GM23338 (cell line): ENCODE measurements around the gene PDE7B. TPM values are rescaled to one million over a fixed set of nuclear protein-coding genes. Genes with fewer than 3 reads are reported as not detected.

Source experiments
- ATAC-seq: fragments of 200-7000 bp; cut with Tn5 transposase; 3 replicates; pipeline ENCODE4 v1.9.1; 2020
- DNase-seq: peaks from one replicate; pipeline ENCODE4 v3.0.0-alpha.2; 2015; ENCODE audit warnings: low spot score
- H2AFZ ChIP-seq: fragments of 200-600 bp; sonication (generic); 2 replicates; pipeline ENCODE4 v1.8.0; 2016; ENCODE audit warnings: antibody characterized with exemption, mild to moderate bottlenecking, moderate library complexity
- H3F3A ChIP-seq: fragments of 200-600 bp; sonication (generic); replicated peaks from 2 replicates; pipeline ENCODE4 v1.8.0; 2017; ENCODE audit warnings: antibody characterized with exemption, mixed run types, low read depth
- H3K27ac ChIP-seq: fragments of 200-600 bp; sonication (generic); 2 replicates; pipeline ENCODE4 v1.6.1; 2016; ENCODE audit warnings: low read depth
- H3K27me3 ChIP-seq: fragments of 200-600 bp; sonication (generic); 2 replicates; pipeline ENCODE4 v1.8.0; 2016; ENCODE audit warnings: mild to moderate bottlenecking, mixed run types, moderate library complexity; ENCODE audit not compliant: insufficient read depth
- H3K36me3 ChIP-seq: fragments of 200-600 bp; sonication (generic); 2 replicates; pipeline ENCODE4 v1.8.0; 2016; ENCODE audit warnings: mild to moderate bottlenecking; ENCODE audit not compliant: insufficient read depth
- H3K4me1 ChIP-seq: fragments of 200-600 bp; sonication (generic); 2 replicates; pipeline ENCODE4 v1.8.0; 2016; ENCODE audit warnings: mild to moderate bottlenecking, moderate library complexity; ENCODE audit not compliant: insufficient read depth
- H3K4me2 ChIP-seq: fragments of 200-600 bp; sonication (generic); 2 replicates; pipeline ENCODE4 v1.7.1; 2017; ENCODE audit warnings: mixed run types
- H3K4me3 ChIP-seq: fragments of 200-600 bp; sonication (generic); 2 replicates; pipeline ENCODE4 v1.6.1; 2016; ENCODE audit warnings: mixed run types
- H3K79me2 ChIP-seq: fragments of 200-600 bp; sonication (generic); replicated peaks from 2 replicates; pipeline ENCODE4 v1.8.0; 2017; ENCODE audit warnings: mild to moderate bottlenecking; ENCODE audit not compliant: insufficient read depth
- H3K9me2 ChIP-seq: fragments of 200-600 bp; sonication (generic); 2 replicates; pipeline ENCODE4 v1.8.0; 2017; ENCODE audit not compliant: insufficient read depth
- H4K20me1 ChIP-seq: fragments of 200-600 bp; sonication (generic); replicated peaks from 2 replicates; pipeline ENCODE4 v1.8.0; 2017; ENCODE audit warnings: mild to moderate bottlenecking; ENCODE audit not compliant: insufficient read depth
- H3K27ac Mint-ChIP-seq: 2 replicates; pipeline ENCODE4 v1.8.0; 2020; ENCODE audit warnings: inconsistent platforms, mild to moderate bottlenecking, moderate library complexity, mixed read lengths
- H3K27me3 Mint-ChIP-seq: 3 replicates; pipeline ENCODE4 v1.8.0; 2022; ENCODE audit warnings: low read depth, mild to moderate bottlenecking, moderate library complexity, mixed read lengths, inconsistent platforms; ENCODE audit not compliant: insufficient read depth, poor library complexity
- H3K36me3 Mint-ChIP-seq: 3 replicates; pipeline ENCODE4 v1.8.0; 2021; ENCODE audit warnings: low read depth, mild to moderate bottlenecking, inconsistent platforms, moderate library complexity, mixed read lengths
- H3K4me1 Mint-ChIP-seq: 3 replicates; pipeline ENCODE4 v1.8.0; 2020; ENCODE audit warnings: mild to moderate bottlenecking, inconsistent platforms, mixed read lengths
- H3K4me3 Mint-ChIP-seq: 3 replicates; pipeline ENCODE4 v1.8.0; 2021; ENCODE audit warnings: moderate library complexity, mild to moderate bottlenecking, inconsistent platforms, mixed read lengths
- H3K9me3 Mint-ChIP-seq: 3 replicates; pipeline ENCODE4 v1.8.0; 2020; ENCODE audit warnings: moderate library complexity, mild to moderate bottlenecking, inconsistent platforms, mixed read lengths
- CREB1 ChIP-seq: fragments of 250-450 bp; sonication (Bioruptor Pico); IDR thresholded peaks from 2 replicates; pipeline ENCODE4 v1.5.0; 2020; ENCODE audit warnings: low read depth, mild to moderate bottlenecking, moderate library complexity
- EZH2 ChIP-seq: fragments of 200-600 bp; sonication (generic); IDR thresholded peaks from one replicate; pipeline ENCODE4 v1.8.0; 2017; ENCODE audit warnings: antibody characterized with exemption, mild to moderate bottlenecking, low read depth; ENCODE audit not compliant: unreplicated experiment
- EZH2phosphoT487 ChIP-seq: fragments of 200-600 bp; sonication (generic); IDR thresholded peaks from one replicate; pipeline ENCODE4 v1.8.1; 2018; ENCODE audit warnings: antibody characterized with exemption; ENCODE audit not compliant: unreplicated experiment
- JUNB ChIP-seq: IDR thresholded peaks from one replicate; pipeline ENCODE4 v1.6.1; 2016; ENCODE audit warnings: antibody characterized with exemption; ENCODE audit not compliant: unreplicated experiment
- NANOG ChIP-seq: IDR thresholded peaks from 2 replicates; pipeline ENCODE4 v1.6.1; 2016; ENCODE audit warnings: antibody characterized with exemption, borderline replicate concordance
- POLR2AphosphoS5 ChIP-seq: IDR thresholded peaks from 2 replicates; pipeline ENCODE4 v1.6.1; 2016; ENCODE audit warnings: antibody characterized with exemption, low read depth
- REST ChIP-seq: IDR thresholded peaks from one replicate; pipeline ENCODE4 v1.6.1; 2018; ENCODE audit warnings: antibody characterized with exemption; ENCODE audit not compliant: unreplicated experiment
- STAT1 ChIP-seq: IDR thresholded peaks from one replicate; pipeline ENCODE4 v1.6.1; 2016; ENCODE audit warnings: antibody characterized with exemption; ENCODE audit not compliant: unreplicated experiment
- ZNF114 ChIP-seq: fragments of 250-450 bp; sonication (Bioruptor Pico); IDR thresholded peaks from 2 replicates; pipeline ENCODE4 v1.5.0; 2020; ENCODE audit warnings: mild to moderate bottlenecking, moderate library complexity
- ZNF331 ChIP-seq: fragments of 250-450 bp; sonication (Bioruptor Pico); IDR thresholded peaks from 2 replicates; pipeline ENCODE4 v1.5.0; 2020; ENCODE audit warnings: low read depth, mild to moderate bottlenecking, moderate library complexity
- ZNF462 ChIP-seq: fragments of 250-450 bp; sonication (Bioruptor Pico); IDR thresholded peaks from 2 replicates; pipeline ENCODE4 v1.5.0; 2020; ENCODE audit warnings: mild to moderate bottlenecking, moderate library complexity
- polyA plus RNA-seq: library from polyadenylated mRNA; unstranded; fragments of >200 nt; fragmentation: Nextera tagmentation; extraction: Ambion mirVana; gene quantifications from 2 replicates; pipeline ENCODE4 v1.2.1, GENCODE V29; 2016
- total RNA-seq: library from RNA; depleted of rRNA; stranded (reverse); fragments of >200 nt; shearing (Covaris generic); gene quantifications from 2 replicates; pipeline ENCODE4 v1.2.3, GENCODE V29; 2014
- TF ChIP-seq, protein P1 (sequence below): IDR thresholded peaks from 2 replicates; pipeline ENCODE4 v1.6.1; 2016; ENCODE audit warnings: antibody characterized with exemption
- TF ChIP-seq, protein P2 (sequence below), 2 experiments: fragments of 200-600 bp in 1 of 2; sonication (generic) in 1 of 2; conservative IDR thresholded peaks; 2 replicates each; pipeline versions ENCODE4 v1.5.1 to v1.6.1; 2016 to 2017; ENCODE audit warnings: antibody characterized with exemption in 2 of 2, low read depth in 2 of 2, mild to moderate bottlenecking in 2 of 2, moderate library complexity in 1 of 2

PDE7B gene
- total and polyA plus RNA-seq, 2 experiments from 2014 or later, result 0.07 TPM; not detected in 1

GRCh38 chr6:135937106-135937505, 85.6 kb downstream of the PDE7B start:
- Histone ChIP-seq H3F3A (no peaks in the 10 kb centered on the region), H3K36me3 (no peaks in the 10 kb centered on the region), H3K79me2 (no peaks in the 10 kb centered on the region), H3K4me3 (no peak overlapping the region), H3K27ac (no peak overlapping the region), H3K4me2 (no peak overlapping the region), H4K20me1 (no peaks in the 10 kb centered on the region), H3K27me3 (no peaks in the 10 kb centered on the region), H2AFZ (0 out of 2 replicates have a peak overlapping the region, but pooled peaks have one; percentile 64), H3K4me1 (no peaks in the 10 kb centered on the region), H3K9me2 (no peaks in the 10 kb centered on the region)
- no peak overlapping the region for H3K27ac Mint-ChIP-seq
- DNase-seq (no peak), ATAC-seq (no peak)
- no peaks in the 10 kb centered on the region for H3K36me3 Mint-ChIP-seq
- H3K9me3 Mint-ChIP-seq, result no peaks in the 10 kb centered on the region
- H3K27me3 Mint-ChIP-seq, result no peaks in the 10 kb centered on the region
- no peak overlapping the region for H3K4me3 Mint-ChIP-seq
- TF ChIP-seq STAT1 (no peak), EZH2 (no peak), ZNF462 (no peak), POLR2AphosphoS5 (no peak), REST (no peak), EZH2phosphoT487 (no peak), ZNF114 (no peak), JUNB (no peak), NANOG (no peak), ZNF331 (CRISPR knock-in tag) (no peak), CREB1 (CRISPR knock-in tag) (no peak)
- TF ChIP-seq, protein P1, sequence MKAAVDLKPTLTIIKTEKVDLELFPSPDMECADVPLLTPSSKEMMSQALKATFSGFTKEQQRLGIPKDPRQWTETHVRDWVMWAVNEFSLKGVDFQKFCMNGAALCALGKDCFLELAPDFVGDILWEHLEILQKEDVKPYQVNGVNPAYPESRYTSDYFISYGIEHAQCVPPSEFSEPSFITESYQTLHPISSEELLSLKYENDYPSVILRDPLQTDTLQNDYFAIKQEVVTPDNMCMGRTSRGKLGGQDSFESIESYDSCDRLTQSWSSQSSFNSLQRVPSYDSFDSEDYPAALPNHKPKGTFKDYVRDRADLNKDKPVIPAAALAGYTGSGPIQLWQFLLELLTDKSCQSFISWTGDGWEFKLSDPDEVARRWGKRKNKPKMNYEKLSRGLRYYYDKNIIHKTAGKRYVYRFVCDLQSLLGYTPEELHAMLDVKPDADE, result no peak
- TF ChIP-seq, protein P2, sequence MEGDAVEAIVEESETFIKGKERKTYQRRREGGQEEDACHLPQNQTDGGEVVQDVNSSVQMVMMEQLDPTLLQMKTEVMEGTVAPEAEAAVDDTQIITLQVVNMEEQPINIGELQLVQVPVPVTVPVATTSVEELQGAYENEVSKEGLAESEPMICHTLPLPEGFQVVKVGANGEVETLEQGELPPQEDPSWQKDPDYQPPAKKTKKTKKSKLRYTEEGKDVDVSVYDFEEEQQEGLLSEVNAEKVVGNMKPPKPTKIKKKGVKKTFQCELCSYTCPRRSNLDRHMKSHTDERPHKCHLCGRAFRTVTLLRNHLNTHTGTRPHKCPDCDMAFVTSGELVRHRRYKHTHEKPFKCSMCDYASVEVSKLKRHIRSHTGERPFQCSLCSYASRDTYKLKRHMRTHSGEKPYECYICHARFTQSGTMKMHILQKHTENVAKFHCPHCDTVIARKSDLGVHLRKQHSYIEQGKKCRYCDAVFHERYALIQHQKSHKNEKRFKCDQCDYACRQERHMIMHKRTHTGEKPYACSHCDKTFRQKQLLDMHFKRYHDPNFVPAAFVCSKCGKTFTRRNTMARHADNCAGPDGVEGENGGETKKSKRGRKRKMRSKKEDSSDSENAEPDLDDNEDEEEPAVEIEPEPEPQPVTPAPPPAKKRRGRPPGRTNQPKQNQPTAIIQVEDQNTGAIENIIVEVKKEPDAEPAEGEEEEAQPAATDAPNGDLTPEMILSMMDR (conservative IDR thresholded peaks at IDR 0.05; ENCODE audit: low read depth in 2 of 2), result no peak
- no peaks in the 10 kb centered on the region for H3K4me1 Mint-ChIP-seq
